GM19452 (cell line): ENCODE measurements around the gene PPP1R14C.

Experiments used
- ATAC-seq: cut with Tn5 transposase; IDR thresholded peaks from one replicate; pipeline ENCODE4 v1.9.1; 2021; ENCODE audit not compliant: unreplicated experiment

Gene PPP1R14C

GRCh38 chr6:150288456-150288855 lies 145.6 kb downstream of the PPP1R14C start:
- ATAC-seq, result no peak

- no peak for ATAC-seq
Observed at GRCh38 chr6:150289454-150290071, 146.7 kb downstream of the PPP1R14C start.

GRCh38 chr6:150290429-150290828 lies 147.6 kb downstream of the PPP1R14C start:
- ATAC-seq, result no peak

GRCh38 chr6:150291968-150292710 lies 149.3 kb downstream of the PPP1R14C start:
- ATAC-seq, result no peak

GRCh38 chr6:150293019-150293418 lies 150.2 kb downstream of the PPP1R14C start:
- ATAC-seq, result no peak

- no peak for ATAC-seq
Observed at GRCh38 chr6:150293423-150294173, 150.8 kb downstream of the PPP1R14C start.

- ATAC-seq, result no peak
Observed at GRCh38 chr6:150296890-150297289, 154.0 kb downstream of the PPP1R14C start.

- ATAC-seq, result no peak
Observed at GRCh38 chr6:150297327-150298029, 154.6 kb downstream of the PPP1R14C start.

GRCh38 chr6:150298030-150298380 lies 155.2 kb downstream of the PPP1R14C start:
- ATAC-seq, result no peak

- ATAC-seq, result no peak
Observed at GRCh38 chr6:150298676-150299075, 155.8 kb downstream of the PPP1R14C start.
